ENCODE data around the gene SGSM2. TPM values are rescaled to one million over a fixed set of nuclear protein-coding genes. Genes with fewer than 3 reads are reported as not detected.

The SGSM2 gene
- total RNA-seq, 1 donor from 2014 or later: 55.4 TPM

GRCh38 chr17:2383628-2384167, 46.4 kb downstream of the SGSM2 start:
- intact Hi-C loops (cut with DNase I): loop anchor here (5.0 kb wide), 1 partner anchor 34 kb away; no protein-coding TSS in a partner anchor
- Histone ChIP-seq H3K4me3 (no peak overlapping the region), H3K9me3 (no peaks in the 10 kb centered on the region), H3K4me1 (peaks cover 18% of the 10 kb centered on the region), H3K36me3 (peaks cover 59% of the 10 kb centered on the region), H3K27me3 (ENCODE audit: low read depth) (no peaks in the 10 kb centered on the region), H3K27ac (no peak overlapping the region)
- no peak for ATAC-seq
- DNase-seq: no peak
- no peak for TF ChIP-seq CTCF (IDR thresholded peaks at IDR 0.05)

GRCh38 chr17:2384439-2385127, 47.3 kb downstream of the SGSM2 start:
- Histone ChIP-seq H3K9me3 (no peaks in the 10 kb centered on the region), H3K27me3 (ENCODE audit: low read depth) (no peaks in the 10 kb centered on the region), H3K36me3 (peaks cover 53% of the 10 kb centered on the region), H3K4me3 (no peak overlapping the region), H3K4me1 (peaks cover 18% of the 10 kb centered on the region), H3K27ac (no peak overlapping the region)
- ATAC-seq (no peak), DNase-seq (no peak)
- TF ChIP-seq CTCF (IDR thresholded peaks at IDR 0.05): no peak
- intact Hi-C loops (cut with DNase I): loop anchor here (5.0 kb wide), 1 partner anchor 33 kb away; no protein-coding TSS in a partner anchor

GRCh38 chr17:2385240-2386210, 48.2 kb downstream of the SGSM2 start:
- TF ChIP-seq CTCF (IDR thresholded peaks at IDR 0.05): no peak
- no peaks in the 10 kb centered on the region for H3K27me3 ChIP-seq (ENCODE audit: low read depth)
- peaks cover 45% of the 10 kb centered on the region for H3K36me3 ChIP-seq
- intact Hi-C loops (cut with DNase I): no loop called here
- H3K4me1 ChIP-seq: peaks cover 26% of the 10 kb centered on the region
- no peaks in the 10 kb centered on the region for H3K9me3 ChIP-seq
- no peak for ATAC-seq
- H3K27ac ChIP-seq: peak overlapping the region; percentile 20
- DNase-seq: no peak
- no peak overlapping the region for H3K4me3 ChIP-seq

GRCh38 chr17:2386400-2387085, 49.2 kb downstream of the SGSM2 start:
- ATAC-seq: no peak
- no peak for DNase-seq
- Histone ChIP-seq H3K9me3 (no peaks in the 10 kb centered on the region), H3K27me3 (ENCODE audit: low read depth) (no peaks in the 10 kb centered on the region), H3K36me3 (peaks cover 40% of the 10 kb centered on the region), H3K4me1 (peaks cover 29% of the 10 kb centered on the region), H3K27ac (no peak overlapping the region), H3K4me3 (no peak overlapping the region)
- intact Hi-C loops (cut with DNase I): no loop called here
- TF ChIP-seq CTCF (IDR thresholded peaks at IDR 0.05): no peak

Measured in lower lobe of right lung (tissue), 2 donors.